Activated CD8-positive, alpha-beta memory T cell treated with anti-CD3 and anti-CD28 coated beads for 1 hour (primary cell): Measurements from ENCODE around the gene INTS14.

Source experiments
- DNase-seq, 2 donors: peaks; one replicate each; pipeline ENCODE4 v3.0.0-alpha.2; 2020; ENCODE audit warnings: low read depth in 1 of 2; ENCODE audit errors: extremely low read depth in 1 of 2

INTS14 gene

DNA sequence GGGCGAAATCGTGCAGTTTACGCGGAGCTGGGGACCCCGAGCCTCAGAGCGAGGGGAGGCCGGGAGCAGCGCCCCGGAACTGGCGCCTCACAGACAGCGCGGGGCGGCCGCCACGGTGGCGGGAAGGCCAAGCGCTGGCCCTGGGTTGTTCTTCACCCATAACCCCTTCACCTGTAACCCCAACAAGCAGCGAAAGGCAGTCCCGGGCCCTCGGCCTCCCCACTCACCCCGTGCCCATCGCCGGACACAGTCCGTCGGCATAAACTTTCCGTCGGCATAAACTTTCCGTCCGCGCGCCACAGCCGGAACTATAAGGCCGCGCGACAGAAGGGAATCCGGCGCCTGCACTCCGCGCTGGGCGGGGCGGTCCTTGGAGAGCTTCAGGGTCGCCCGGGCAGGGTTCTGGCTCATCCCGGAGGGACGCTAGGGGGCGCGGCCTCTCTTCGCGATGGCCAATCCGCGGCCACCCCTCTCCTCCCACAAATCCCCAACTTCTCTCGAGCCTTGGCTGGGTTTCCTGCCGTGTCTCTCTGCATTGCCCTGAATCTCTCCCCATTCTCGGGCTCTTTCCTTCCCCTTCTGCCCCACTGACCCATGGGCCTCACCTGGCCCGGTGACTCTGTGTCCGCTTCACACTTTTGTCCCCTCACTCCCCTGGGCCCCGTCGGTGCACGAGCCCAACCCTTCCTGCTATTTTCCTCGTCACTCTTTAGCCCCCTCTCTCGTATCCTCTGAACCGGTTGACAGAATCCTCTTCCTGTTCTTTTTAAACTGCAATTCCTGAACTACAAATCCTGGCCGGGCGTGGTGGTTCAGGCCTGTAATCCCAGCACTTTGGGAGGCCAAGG, at the start of gene INTS14:
TSS of gene INTS14 (minus strand) at position 261 of the 848 bp plus-strand sequence. CDS start 3,751 bp downstream, outside the sequence.
- peak; percentile 83 to 91 for DNase-seq

GRCh38 chr15:65659502-65660052, 48.6 kb upstream of the INTS14 start:
- DNase-seq: no peak

DNA sequence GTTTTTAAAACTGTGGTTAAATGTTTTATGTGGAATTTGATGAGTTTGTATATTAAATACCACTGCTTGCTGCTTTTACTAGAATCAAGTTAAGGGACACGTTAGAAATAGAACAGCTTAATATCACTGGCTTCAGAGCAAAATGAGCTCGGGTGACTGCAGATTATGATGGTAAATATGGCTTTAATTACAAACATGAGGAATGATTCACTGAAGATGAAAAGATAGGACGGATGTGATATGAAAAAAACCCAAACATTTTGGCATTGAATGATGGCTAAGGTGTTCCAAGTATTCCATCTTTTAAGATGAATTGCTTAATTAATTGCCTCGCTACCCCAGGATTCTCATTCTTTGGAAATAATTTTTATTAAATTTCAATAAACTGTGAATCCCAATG, 44.5 kb upstream of the INTS14 start:
- DNase-seq: no peak

GRCh38 chr15:65655026-65655425, 44.1 kb upstream of the INTS14 start:
- DNase-seq: no peak

DNA sequence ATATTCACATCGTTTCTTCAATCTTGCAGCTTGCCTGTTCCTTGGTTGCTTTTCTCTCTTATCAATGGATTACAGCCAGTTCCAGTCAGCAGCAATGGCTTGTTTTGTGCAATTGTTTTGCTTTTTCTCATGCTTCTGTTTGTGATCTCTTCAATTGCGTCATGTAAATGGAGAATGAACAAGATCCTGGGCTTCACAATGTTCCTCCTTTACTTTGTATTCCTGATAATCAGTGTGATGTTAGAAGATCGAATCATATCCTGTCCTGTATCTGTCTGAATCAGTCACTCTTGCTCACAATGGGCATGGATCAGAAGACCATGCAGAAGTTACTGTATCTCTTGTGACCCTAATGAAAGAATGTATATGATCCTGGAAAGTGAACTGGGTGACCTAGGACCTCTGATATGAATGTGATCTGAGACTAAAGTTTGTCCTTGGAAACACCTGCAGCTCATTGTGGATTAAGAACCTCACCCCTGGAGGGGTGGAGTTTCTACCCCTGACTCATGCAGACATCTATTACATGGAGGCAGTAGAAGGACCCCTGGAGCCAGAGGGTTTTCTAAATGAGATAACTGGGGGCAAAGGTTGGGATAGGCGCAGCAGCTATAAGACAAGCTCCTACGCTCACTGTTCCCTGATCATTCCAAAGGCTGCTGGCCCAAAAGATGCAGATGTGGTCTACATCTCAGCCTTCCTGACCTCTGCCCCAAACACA, 43.0 kb upstream of the INTS14 start:
- no peak for DNase-seq

DNA sequence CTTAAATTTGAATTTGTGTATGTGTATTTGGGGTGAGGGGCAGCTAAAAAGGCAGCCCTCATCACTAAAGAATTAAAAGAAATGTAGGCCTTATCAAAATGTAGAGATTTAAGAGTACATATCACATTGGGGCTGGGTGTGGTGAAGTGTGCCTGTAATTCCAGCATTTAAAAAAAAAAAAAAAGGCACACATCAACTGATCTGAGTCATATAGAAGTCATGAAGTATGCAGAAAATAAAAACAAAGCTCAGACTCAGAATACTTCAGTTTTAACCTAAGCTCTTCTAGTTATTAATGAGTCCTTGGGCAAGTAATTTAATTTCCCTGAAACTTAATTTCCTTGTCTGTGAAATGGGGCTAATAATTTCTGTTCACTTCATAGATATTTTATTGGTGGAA, 42.4 kb upstream of the INTS14 start:
- no peak for DNase-seq

- no peak for DNase-seq
These were observed 41.2 kb upstream of the INTS14 start for GRCh38 chr15:65651831-65652749.

- DNase-seq: no peak
These were observed 40.1 kb upstream of the INTS14 start for GRCh38 chr15:65651042-65651322.

GRCh38 chr15:65650312-65651041, 39.5 kb upstream of the INTS14 start:
- DNase-seq: no peak

GRCh38 chr15:65646486-65646885, 35.6 kb upstream of the INTS14 start:
- DNase-seq: no peak

GRCh38 chr15:65645392-65645791, 34.5 kb upstream of the INTS14 start:
- DNase-seq: no peak

DNA sequence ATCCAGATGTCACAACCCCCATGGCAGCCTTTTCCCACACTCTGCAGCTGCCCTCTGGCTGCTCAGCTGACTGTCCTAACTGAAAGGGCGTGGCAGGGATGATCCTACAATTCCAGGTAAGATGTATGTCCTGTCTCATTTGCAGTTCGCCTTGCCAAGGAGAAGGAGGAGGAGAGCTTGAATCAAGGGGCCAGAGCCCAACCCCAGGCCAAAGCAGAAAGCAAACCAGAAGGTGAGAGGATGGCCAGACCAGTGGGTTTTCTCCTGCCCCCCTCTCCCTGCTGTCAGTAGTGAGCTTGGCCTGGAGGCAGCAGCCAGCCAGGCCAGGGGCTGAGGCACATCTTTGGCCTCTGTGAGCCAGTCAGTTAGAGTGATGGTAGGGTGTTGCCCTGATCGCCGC, 33.4 kb upstream of the INTS14 start:
- no peak for DNase-seq

- DNase-seq: no peak
These were observed 31.7 kb upstream of the INTS14 start for GRCh38 chr15:65642594-65642993.

- DNase-seq: no peak
These were observed 31.0 kb upstream of the INTS14 start for GRCh38 chr15:65641768-65642475.

DNA sequence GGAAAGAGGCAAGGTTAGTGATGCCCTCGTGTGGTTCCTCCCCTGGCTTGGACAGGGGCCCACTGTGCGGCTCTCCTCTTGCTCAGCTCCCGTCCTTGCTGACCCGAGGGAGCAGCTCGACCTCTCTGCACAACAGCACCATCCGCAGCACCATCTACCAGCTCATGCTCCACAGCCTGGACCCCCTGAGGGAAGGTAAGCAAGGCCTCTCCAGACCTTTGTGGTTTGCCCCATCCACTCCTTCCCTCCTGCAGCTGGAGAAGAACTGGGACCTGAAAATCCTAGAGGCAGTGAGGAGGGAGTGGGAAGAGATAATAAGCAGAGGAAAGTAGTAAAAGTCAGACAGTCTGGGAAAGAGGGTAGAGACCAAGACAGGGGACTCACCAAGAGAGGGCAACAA, 28.6 kb upstream of the INTS14 start:
- no peak for DNase-seq

- DNase-seq: peak in 1 of 2 donors; percentile 10
These were observed 27.8 kb upstream of the INTS14 start for GRCh38 chr15:65638681-65639089.

DNA sequence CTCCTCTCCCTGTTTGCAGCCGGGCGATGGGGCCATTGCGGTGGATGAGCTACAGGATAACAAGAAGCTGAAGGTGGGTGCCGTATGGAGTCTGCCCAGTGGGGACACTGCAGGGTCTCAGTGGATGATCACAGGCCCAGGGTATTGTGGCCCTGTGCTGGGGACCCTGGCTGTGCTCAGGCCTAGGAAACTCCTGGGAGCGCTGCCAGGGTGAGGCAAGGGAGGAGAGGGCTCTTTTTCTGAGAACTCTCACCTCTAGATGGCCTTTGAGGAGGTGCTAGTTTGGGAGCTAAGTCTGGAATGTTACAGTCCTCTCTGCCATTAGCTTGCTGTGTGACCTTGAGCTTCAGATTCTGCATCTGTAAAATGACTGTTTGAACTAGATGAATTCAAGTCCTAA, 27.2 kb upstream of the INTS14 start:
- no peak for DNase-seq

DNA sequence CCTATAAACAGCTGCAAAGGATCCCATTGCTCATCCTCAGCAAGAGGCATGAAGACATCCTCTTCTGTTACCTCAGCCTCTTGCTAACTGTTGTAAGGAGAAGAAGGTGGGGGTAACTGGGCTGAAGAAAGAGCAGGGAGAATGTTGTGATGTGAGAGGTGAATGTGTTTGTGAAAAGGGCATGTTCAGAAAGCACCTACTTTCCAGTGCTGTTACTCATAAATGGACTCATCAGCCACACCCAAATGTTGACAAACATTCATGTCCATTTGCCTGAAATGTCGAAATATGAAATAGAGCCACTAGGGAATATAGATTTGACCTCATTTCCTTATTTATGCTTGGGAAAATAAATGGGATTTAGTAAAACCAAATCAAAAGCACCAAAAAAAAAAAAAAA, 23.4 kb upstream of the INTS14 start:
- DNase-seq: no peak

DNA sequence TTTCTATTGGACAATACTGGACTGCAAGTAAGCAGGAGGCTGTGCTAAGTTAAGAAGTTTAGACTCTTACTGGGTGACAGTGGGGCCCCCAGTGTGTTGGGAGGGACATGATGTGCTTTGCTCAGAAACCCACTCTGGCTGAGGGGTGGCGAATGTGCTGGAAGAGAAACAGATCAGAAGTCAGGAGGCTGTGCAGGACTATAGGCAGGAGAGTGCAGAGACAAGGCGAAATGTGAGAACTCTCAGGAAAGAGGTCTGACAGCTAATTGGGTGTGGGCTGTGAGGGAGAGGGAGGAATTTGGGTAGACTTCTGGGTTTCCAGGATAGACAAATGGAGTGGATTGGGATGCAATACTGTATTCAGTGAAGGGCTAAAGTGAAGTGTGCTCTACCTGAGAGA, 22.8 kb upstream of the INTS14 start:
- DNase-seq: no peak
